WERI-Rb-1 (cell line): Measurements from ENCODE around the gene ILF3.

Source experiments
- DNase-seq: peaks from one replicate; pipeline ENCODE4 v3.0.0-alpha.2; 2020
- H3K27ac ChIP-seq: fragments of 250-450 bp; sonication (Bioruptor Pico); 2 replicates; pipeline ENCODE4 v1.5.1; 2020; ENCODE audit warnings: mild to moderate bottlenecking, moderate library complexity
- H3K27me3 ChIP-seq: fragments of 250-450 bp; sonication (Bioruptor Pico); 2 replicates; pipeline ENCODE4 v1.5.1; 2021; ENCODE audit warnings: mild to moderate bottlenecking, low read depth, moderate library complexity; ENCODE audit not compliant: insufficient read depth, severe bottlenecking
- H3K36me3 ChIP-seq: fragments of 250-450 bp; sonication (Bioruptor Pico); 2 replicates; pipeline ENCODE4 v1.5.1; 2020; ENCODE audit warnings: mild to moderate bottlenecking, moderate library complexity
- H3K4me3 ChIP-seq: 2 replicates; pipeline ENCODE4 v1.5.1; 2011; ENCODE audit warnings: low read depth, mild to moderate bottlenecking, control low read depth, low read length
- H3K9me3 ChIP-seq: fragments of 250-450 bp; sonication (Bioruptor Pico); 2 replicates; pipeline ENCODE4 v1.5.1; 2021; ENCODE audit warnings: mild to moderate bottlenecking, moderate library complexity; ENCODE audit not compliant: severe bottlenecking
- CTCF ChIP-seq: IDR thresholded peaks from 2 replicates; pipeline ENCODE4 v1.5.1; 2011; ENCODE audit warnings: low read depth, mild to moderate bottlenecking, control low read depth, inconsistent platforms, low read length

ILF3 gene

DNA sequence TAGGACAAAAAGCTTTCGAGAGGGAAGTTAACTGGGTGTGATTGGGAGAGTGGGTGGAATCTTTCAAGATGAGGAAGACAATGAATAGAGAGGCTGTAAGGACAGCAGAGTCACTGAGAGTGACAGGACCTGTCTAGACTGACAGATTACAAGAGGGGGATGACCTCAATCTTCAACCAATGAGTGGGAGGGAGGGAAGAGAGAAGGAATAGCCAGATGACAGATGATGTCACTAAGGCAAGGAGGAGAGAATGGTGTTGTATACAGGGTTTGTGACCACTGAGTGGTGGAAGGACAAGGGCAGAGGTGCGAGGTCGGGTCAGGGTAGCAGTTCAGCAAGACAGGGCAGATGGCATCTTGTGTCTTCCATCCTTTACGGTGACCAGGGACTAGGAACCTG, 5.8 kb upstream of the ILF3 start:
- Histone ChIP-seq H3K27me3 (no peaks in the 10 kb centered on the region), H3K9me3 (no peaks in the 10 kb centered on the region), H3K27ac (no peak overlapping the region), H3K4me3 (no peak overlapping the region), H3K36me3 (peaks cover 20% of the 10 kb centered on the region)
- no peak for TF ChIP-seq CTCF
- DNase-seq = no peak

- Histone ChIP-seq H3K36me3 (peaks cover 34% of the 10 kb centered on the region), H3K4me3 (no peak overlapping the region), H3K27me3 (no peaks in the 10 kb centered on the region), H3K9me3 (no peaks in the 10 kb centered on the region), H3K27ac (no peak overlapping the region)
- DNase-seq = no peak
- TF ChIP-seq CTCF = no peak
Measured at GRCh38 chr19:10651851-10652250, 2.3 kb upstream of the ILF3 start.

- H3K27ac ChIP-seq = peak overlapping the region; percentile 100
- no peak for TF ChIP-seq CTCF
- H3K4me3 ChIP-seq = peak overlapping the region; percentile 82
- no peaks in the 10 kb centered on the region for H3K9me3 ChIP-seq
- DNase-seq = no peak
- no peaks in the 10 kb centered on the region for H3K27me3 ChIP-seq
- peaks cover 50% of the 10 kb centered on the region for H3K36me3 ChIP-seq
Measured at GRCh38 chr19:10653482-10653731, 739 bp upstream of the ILF3 start.

GRCh38 chr19:10654610-10655456, 687 bp downstream of the ILF3 start:
- peak; percentile 88 for DNase-seq
- Histone ChIP-seq H3K27ac (peak overlapping the region; percentile 100), H3K9me3 (no peaks in the 10 kb centered on the region), H3K36me3 (peaks cover 58% of the 10 kb centered on the region), H3K27me3 (no peaks in the 10 kb centered on the region), H3K4me3 (peak overlapping the region; percentile 91)
- TF ChIP-seq CTCF = no peak

- no peaks in the 10 kb centered on the region for H3K9me3 ChIP-seq
- no peaks in the 10 kb centered on the region for H3K27me3 ChIP-seq
- TF ChIP-seq CTCF = 0 out of 2 replicates have a peak, but pooled peaks have one; percentile 3
- peak overlapping the region; percentile 91 for H3K4me3 ChIP-seq
- DNase-seq = peak; percentile 29
- peaks cover 67% of the 10 kb centered on the region for H3K36me3 ChIP-seq
- H3K27ac ChIP-seq = peak overlapping the region; percentile 100
Measured at GRCh38 chr19:10655457-10656312, 1.5 kb downstream of the ILF3 start.
